Germinal center (tissue), 1 donor: Measurements from ENCODE around the gene USP17L27.
"Not testable (repeated sequence)": the region's sequence is repeated elsewhere in the genome, so short reads cannot be mapped to it uniquely, and the experiment has no call there.

Experiments used
- DNase-seq: peaks from one replicate; pipeline ENCODE4 v3.0.0; 2012; ENCODE audit warnings: mixed read lengths, low spot score

The USP17L27 gene, protein sequence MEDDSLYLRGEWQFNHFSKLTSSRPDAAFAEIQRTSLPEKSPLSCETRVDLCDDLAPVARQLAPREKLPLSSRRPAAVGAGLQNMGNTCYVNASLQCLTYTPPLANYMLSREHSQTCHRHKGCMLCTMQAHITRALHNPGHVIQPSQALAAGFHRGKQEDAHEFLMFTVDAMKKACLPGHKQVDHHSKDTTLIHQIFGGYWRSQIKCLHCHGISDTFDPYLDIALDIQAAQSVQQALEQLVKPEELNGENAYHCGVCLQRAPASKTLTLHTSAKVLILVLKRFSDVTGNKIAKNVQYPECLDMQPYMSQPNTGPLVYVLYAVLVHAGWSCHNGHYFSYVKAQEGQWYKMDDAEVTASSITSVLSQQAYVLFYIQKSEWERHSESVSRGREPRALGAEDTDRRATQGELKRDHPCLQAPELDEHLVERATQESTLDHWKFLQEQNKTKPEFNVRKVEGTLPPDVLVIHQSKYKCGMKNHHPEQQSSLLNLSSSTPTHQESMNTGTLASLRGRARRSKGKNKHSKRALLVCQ

DNA sequence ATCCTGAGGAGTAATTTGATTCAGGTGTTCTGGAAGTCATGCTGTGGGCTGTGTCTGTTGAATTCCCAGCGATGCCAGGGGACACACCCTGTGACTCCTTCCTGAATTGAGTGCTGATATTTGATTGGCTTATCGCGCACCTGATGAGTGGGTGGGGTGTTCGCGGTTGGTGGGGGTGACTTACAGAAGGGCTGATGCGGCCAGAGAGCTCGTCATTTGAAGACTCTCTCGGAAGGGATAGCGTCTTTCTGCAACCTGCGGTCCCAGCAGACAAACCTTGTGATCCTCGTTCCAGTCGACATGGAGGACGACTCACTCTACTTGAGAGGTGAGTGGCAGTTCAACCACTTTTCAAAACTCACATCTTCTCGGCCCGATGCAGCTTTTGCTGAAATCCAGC lies at the start of gene USP17L27:
Gene USP17L27 (plus strand): TSS at position 301 of the 400 bp plus-strand sequence. CDS start 0 bp downstream, at position 301.
- not testable (repeated sequence) for DNase-seq

DNA sequence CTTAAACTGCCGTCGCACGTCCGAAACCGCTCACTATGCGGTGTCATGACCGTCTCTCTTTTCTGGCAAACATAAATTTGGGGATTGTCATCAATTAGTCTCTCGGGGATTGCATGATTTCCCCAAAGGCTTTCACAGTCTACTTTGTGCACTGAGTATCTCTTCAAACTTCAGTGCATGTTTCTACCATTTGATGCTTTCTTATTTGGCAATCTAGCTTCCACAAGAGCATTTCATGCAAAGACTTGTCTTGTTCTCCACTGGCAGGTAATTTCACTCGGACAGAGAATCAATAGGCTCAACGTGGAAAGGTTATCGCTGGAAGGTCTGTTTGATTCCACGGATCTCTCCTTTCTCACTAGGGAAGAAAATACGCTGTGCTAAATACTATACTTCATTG lies 19.8 kb upstream of the USP17L27 start:
- DNase-seq: not testable (repeated sequence)

DNA sequence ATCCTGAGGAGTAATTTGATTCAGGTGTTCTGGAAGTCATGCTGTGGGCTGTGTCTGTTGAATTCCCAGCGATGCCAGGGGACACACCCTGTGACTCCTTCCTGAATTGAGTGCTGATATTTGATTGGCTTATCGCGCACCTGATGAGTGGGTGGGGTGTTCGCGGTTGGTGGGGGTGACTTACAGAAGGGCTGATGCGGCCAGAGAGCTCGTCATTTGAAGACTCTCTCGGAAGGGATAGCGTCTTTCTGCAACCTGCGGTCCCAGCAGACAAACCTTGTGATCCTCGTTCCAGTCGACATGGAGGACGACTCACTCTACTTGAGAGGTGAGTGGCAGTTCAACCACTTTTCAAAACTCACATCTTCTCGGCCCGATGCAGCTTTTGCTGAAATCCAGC lies 19.1 kb upstream of the USP17L27 start, which contains the start of gene USP17L24:
Gene USP17L24 (plus strand): TSS at position 301 of the 400 bp plus-strand sequence. CDS start 0 bp downstream, at position 301.
- DNase-seq: not testable (repeated sequence)

DNA sequence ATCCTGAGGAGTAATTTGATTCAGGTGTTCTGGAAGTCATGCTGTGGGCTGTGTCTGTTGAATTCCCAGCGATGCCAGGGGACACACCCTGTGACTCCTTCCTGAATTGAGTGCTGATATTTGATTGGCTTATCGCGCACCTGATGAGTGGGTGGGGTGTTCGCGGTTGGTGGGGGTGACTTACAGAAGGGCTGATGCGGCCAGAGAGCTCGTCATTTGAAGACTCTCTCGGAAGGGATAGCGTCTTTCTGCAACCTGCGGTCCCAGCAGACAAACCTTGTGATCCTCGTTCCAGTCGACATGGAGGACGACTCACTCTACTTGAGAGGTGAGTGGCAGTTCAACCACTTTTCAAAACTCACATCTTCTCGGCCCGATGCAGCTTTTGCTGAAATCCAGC lies 14.3 kb upstream of the USP17L27 start, which contains the start of gene USP17L25:
Gene USP17L25 (plus strand): TSS at position 301 of the 400 bp plus-strand sequence. CDS start 0 bp downstream, at position 301.
- not testable (repeated sequence) for DNase-seq

DNA sequence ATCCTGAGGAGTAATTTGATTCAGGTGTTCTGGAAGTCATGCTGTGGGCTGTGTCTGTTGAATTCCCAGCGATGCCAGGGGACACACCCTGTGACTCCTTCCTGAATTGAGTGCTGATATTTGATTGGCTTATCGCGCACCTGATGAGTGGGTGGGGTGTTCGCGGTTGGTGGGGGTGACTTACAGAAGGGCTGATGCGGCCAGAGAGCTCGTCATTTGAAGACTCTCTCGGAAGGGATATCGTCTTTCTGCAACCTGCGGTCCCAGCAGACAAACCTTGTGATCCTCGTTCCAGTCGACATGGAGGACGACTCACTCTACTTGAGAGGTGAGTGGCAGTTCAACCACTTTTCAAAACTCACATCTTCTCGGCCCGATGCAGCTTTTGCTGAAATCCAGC lies 9.6 kb upstream of the USP17L27 start, which contains the start of gene USP17L26:
Gene USP17L26 (plus strand): TSS at position 301 of the 400 bp plus-strand sequence. CDS start 0 bp downstream, at position 301.
- not testable (repeated sequence) for DNase-seq

DNA sequence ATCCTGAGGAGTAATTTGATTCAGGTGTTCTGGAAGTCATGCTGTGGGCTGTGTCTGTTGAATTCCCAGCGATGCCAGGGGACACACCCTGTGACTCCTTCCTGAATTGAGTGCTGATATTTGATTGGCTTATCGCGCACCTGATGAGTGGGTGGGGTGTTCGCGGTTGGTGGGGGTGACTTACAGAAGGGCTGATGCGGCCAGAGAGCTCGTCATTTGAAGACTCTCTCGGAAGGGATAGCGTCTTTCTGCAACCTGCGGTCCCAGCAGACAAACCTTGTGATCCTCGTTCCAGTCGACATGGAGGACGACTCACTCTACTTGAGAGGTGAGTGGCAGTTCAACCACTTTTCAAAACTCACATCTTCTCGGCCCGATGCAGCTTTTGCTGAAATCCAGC lies 4.8 kb upstream of the USP17L27 start, which contains the start of gene USP17L5:
Gene USP17L5 (plus strand): TSS at position 301 of the 400 bp plus-strand sequence. CDS start 0 bp downstream, at position 301.
- not testable (repeated sequence) for DNase-seq

DNA sequence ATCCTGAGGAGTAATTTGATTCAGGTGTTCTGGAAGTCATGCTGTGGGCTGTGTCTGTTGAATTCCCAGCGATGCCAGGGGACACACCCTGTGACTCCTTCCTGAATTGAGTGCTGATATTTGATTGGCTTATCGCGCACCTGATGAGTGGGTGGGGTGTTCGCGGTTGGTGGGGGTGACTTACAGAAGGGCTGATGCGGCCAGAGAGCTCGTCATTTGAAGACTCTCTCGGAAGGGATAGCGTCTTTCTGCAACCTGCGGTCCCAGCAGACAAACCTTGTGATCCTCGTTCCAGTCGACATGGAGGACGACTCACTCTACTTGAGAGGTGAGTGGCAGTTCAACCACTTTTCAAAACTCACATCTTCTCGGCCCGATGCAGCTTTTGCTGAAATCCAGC lies 4.6 kb downstream of the USP17L27 start, which contains the start of gene USP17L28:
Gene USP17L28 (plus strand): TSS at position 301 of the 400 bp plus-strand sequence. CDS start 0 bp downstream, at position 301.
- DNase-seq: not testable (repeated sequence)

DNA sequence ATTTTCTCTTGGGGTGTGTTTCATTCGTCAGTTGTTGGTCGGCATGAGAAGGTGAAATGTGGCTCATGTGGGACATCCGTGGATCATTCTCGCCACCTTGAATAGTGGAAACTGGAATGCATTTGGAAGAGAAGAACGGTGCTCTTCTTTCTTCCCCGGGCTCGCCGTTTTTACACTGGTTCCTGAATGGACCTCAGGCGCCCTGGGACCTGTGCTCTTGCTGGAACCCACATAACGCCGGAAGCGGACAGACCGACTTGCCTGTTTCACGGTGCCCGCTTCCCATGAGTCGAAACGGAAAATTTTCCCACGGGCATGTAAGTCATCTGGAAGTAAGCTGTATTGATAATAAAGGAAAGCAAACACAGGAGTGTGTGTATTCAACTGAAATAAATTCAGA lies 6.9 kb downstream of the USP17L27 start:
- not testable (repeated sequence) for DNase-seq

DNA sequence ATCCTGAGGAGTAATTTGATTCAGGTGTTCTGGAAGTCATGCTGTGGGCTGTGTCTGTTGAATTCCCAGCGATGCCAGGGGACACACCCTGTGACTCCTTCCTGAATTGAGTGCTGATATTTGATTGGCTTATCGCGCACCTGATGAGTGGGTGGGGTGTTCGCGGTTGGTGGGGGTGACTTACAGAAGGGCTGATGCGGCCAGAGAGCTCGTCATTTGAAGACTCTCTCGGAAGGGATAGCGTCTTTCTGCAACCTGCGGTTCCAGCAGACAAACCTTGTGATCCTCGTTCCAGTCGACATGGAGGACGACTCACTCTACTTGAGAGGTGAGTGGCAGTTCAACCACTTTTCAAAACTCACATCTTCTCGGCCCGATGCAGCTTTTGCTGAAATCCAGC lies 9.4 kb downstream of the USP17L27 start, which contains the start of gene USP17L29:
Gene USP17L29 (plus strand): TSS at position 301 of the 400 bp plus-strand sequence. CDS start 0 bp downstream, at position 301.
- not testable (repeated sequence) for DNase-seq

DNA sequence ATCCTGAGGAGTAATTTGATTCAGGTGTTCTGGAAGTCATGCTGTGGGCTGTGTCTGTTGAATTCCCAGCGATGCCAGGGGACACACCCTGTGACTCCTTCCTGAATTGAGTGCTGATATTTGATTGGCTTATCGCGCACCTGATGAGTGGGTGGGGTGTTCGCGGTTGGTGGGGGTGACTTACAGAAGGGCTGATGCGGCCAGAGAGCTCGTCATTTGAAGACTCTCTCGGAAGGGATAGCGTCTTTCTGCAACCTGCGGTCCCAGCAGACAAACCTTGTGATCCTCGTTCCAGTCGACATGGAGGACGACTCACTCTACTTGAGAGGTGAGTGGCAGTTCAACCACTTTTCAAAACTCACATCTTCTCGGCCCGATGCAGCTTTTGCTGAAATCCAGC lies 18.9 kb downstream of the USP17L27 start, which contains the start of gene USP17L30:
Gene USP17L30 (plus strand): TSS at position 301 of the 400 bp plus-strand sequence. CDS start 0 bp downstream, at position 301.
- DNase-seq: not testable (repeated sequence)

DNA sequence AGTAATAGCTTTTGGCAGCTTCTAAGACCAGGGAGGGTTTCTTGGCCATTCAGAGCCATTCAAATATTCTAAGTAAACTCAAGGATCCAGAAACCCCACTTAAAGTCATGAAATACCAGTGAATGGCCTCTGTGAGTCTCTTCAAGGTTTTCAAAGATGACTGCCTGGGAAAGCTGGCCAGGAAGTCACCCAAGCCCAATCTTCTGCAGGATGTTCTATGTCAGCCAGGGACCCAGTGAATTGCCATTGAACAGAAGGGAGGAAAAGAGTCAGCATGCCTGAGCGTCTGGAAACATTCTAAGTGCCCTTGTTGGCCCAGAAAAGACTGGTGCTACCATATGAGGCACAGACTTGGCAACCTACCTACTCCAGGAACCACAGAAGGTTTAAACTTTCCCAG lies 35.9 kb downstream of the USP17L27 start:
- not testable (repeated sequence) for DNase-seq

DNA sequence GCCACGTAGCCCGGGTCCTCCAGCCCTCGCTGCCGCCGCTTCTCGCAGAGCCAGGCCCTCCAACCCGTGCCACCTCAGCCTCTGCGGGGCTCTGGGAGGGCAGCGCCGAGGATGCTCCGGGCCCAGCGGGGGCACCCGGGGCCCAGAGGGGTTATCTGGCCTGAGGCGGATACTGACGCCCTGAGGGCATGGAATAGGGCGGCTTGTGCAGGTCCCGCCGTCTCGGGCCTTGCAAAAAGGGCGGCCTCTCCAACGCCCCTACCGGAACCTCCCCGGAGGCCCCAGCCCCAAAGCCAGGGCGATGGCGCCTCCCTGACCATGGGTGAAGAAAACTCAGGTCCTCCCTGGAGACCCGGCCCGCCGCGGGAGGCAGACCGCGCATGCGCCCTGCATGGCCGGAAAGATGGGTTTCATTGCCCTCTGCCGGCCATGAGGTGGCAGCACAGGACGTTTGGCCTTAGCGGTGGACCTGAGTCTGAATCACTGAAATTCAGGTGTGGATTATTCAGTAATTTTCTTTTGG lies 37.1 kb downstream of the USP17L27 start:
- peak; percentile 2 for DNase-seq

DNA sequence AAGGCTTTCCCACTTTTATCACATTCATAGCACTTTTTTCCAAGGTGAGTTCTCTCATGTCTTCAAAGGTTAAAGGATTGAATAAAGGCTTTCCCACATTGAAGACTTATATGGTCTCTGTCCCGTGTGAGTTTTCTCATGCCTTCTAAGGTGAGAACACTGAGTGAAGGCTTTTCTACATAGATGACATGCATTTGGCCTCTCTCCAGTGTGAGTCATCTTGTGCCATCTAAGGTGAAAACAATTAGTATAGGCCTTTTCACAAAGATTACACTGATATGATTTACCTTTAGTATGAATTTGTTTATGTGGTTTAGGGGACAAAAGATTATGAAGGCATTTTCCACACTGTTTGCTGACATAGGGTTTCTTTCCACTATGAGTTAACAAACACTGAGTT lies 40.2 kb downstream of the USP17L27 start:
- no peak for DNase-seq

DNA sequence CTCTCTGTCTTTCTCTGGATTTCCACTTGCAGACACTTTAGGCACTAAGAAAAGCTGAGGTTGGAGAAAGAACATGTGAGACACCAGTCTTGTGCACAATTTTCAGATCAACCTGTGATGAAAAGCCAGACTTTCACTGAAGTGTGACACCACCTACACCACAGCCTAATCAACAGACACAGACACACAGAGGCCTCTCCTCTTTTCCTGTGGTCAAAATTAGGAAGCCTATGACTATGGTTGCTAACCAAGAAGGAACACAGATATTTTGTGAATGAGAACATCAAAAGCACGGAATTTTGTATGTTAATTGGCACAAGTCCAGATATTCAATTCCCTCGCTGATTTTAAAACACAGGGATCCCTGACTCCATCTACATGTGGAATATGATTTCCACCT lies 45.1 kb downstream of the USP17L27 start:
- DNase-seq: not testable (repeated sequence)
